A549 (cell line): ENCODE results near the gene CELF2.

Source experiments
- CHD2 ChIP-seq: fragments of 150-350 bp; IDR thresholded peaks from 2 replicates; pipeline ENCODE4 v1.6.1; 2014; ENCODE audit warnings: low read length; ENCODE audit not compliant: partially characterized antibody
- EHMT2 ChIP-seq: fragments of 200-600 bp; sonication (generic); IDR thresholded peaks from 2 replicates; pipeline ENCODE4 v1.6.1; 2016; ENCODE audit warnings: antibody characterized with exemption, low read depth, mild to moderate bottlenecking, moderate library complexity
- EP300 ChIP-seq, 2 experiments: fragments of >200 bp; sonication (Bioruptor Twin); formaldehyde crosslinking; IDR thresholded peaks; 2 replicates in 1 of 2; 3 replicates in 1 of 2; pipeline ENCODE4 v1.6.1; 2016 to 2017
- HOXB5 ChIP-seq: fragments of 250-450 bp; sonication (Bioruptor Pico); IDR thresholded peaks from 2 replicates; pipeline ENCODE4 v1.5.0; 2020; ENCODE audit warnings: mild to moderate bottlenecking, moderate library complexity
- KDM1A ChIP-seq: fragments of 200-600 bp; sonication (generic); IDR thresholded peaks from 2 replicates; pipeline ENCODE4 v1.6.1; 2016; ENCODE audit warnings: low read depth, mild to moderate bottlenecking
- PBX3 ChIP-seq: IDR thresholded peaks from 2 replicates; pipeline ENCODE4 v1.6.1; 2012
- POLR2A ChIP-seq: IDR thresholded peaks from 2 replicates; pipeline ENCODE4 v1.6.1; 2012; ENCODE audit warnings: mild to moderate bottlenecking, low read length
- RAD21 ChIP-seq, 2 experiments: fragments of >200 bp in 1 of 2; sonication (Bioruptor Twin) in 1 of 2; formaldehyde crosslinking in 1 of 2; IDR thresholded peaks in 1 of 2; conservative IDR thresholded peaks in 1 of 2; 2 replicates in 1 of 2; 3 replicates in 1 of 2; pipeline ENCODE4 v1.6.1; 2012 to 2018; ENCODE audit warnings: inconsistent platforms in 1 of 2
- SREBF2 ChIP-seq: fragments of 450-650 bp; IDR thresholded peaks from 2 replicates; pipeline ENCODE4 v1.6.1; 2014; ENCODE audit warnings: mild to moderate bottlenecking, moderate library complexity
- ZSCAN20 ChIP-seq: fragments of 250-450 bp; sonication (Bioruptor Pico); IDR thresholded peaks from 2 replicates; pipeline ENCODE4 v1.8.0; 2022; ENCODE audit warnings: mild to moderate bottlenecking, moderate library complexity
- TF ChIP-seq, protein P1 (sequence below): fragments of >200 bp; sonication (Bioruptor Twin); formaldehyde crosslinking; IDR thresholded peaks from 3 replicates; pipeline ENCODE4 v1.5.1; 2016

- TF ChIP-seq EP300 (IDR thresholded peaks at IDR 0.05) (no peak), PBX3 (no peak), POLR2A (no peak), SREBF2 (no peak), RAD21 (conservative IDR thresholded peaks at IDR 0.05 in 1 of 2, IDR thresholded peaks at IDR 0.05 in 1 of 2) (no peak), EHMT2 (no peak), HOXB5 (CRISPR knock-in tag) (no peak), ZSCAN20 (CRISPR knock-in tag) (no peak), CHD2 (no peak), KDM1A (no peak)
- TF ChIP-seq, protein P1, sequence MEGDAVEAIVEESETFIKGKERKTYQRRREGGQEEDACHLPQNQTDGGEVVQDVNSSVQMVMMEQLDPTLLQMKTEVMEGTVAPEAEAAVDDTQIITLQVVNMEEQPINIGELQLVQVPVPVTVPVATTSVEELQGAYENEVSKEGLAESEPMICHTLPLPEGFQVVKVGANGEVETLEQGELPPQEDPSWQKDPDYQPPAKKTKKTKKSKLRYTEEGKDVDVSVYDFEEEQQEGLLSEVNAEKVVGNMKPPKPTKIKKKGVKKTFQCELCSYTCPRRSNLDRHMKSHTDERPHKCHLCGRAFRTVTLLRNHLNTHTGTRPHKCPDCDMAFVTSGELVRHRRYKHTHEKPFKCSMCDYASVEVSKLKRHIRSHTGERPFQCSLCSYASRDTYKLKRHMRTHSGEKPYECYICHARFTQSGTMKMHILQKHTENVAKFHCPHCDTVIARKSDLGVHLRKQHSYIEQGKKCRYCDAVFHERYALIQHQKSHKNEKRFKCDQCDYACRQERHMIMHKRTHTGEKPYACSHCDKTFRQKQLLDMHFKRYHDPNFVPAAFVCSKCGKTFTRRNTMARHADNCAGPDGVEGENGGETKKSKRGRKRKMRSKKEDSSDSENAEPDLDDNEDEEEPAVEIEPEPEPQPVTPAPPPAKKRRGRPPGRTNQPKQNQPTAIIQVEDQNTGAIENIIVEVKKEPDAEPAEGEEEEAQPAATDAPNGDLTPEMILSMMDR, result no peak
These were observed 239.9 kb downstream of the CELF2 start for GRCh38 chr10:11257440-11258090.
